Loucy (cell line): ENCODE data around the gene BACE2.

Source experiments
- CTCF ChIP-seq: fragments of 200-600 bp; sonication (generic); conservative IDR thresholded peaks from 2 replicates; pipeline ENCODE4 v1.5.1; 2014; ENCODE audit warnings: mild to moderate bottlenecking, antibody characterized with exemption, low read length
- EZH2phosphoT487 ChIP-seq: fragments of 200-600 bp; IDR thresholded peaks from 2 replicates; pipeline ENCODE4 v1.6.1; 2018; ENCODE audit warnings: antibody characterized with exemption, mild to moderate bottlenecking, moderate library complexity, borderline replicate concordance

- TF ChIP-seq CTCF (no peak), EZH2phosphoT487 (no peak)
These were observed 62.5 kb downstream of the BACE2 start for GRCh38 chr21:41230497-41230896.
